ENCODE results near the gene TMEM147.

GRCh38 chr19:35540356-35540927 is 5.0 kb upstream of the TMEM147 start:
- TF ChIP-seq POLR2A (IDR thresholded peaks at IDR 0.05; ENCODE audit: low read depth, low read length) = no peak
- no peak for TF ChIP-seq TAF1 (IDR thresholded peaks at IDR 0.05; ENCODE audit: low read depth, low read length)
- no peak for TF ChIP-seq POLR2AphosphoS5 (IDR thresholded peaks at IDR 0.05; ENCODE audit: low read depth, low read length)
